ENCODE results near the gene TMEM258. TPM values are rescaled to one million over a fixed set of nuclear protein-coding genes. Genes with fewer than 3 reads are reported as not detected.
A peak's percentile ranks its signal among the peaks of the same experiment; 100 is the strongest.

TMEM258 gene
- total and polyA plus RNA-seq, 9 of the 15 experiments (the other 6 are each of a cell fraction or from before 2014, with no cell fraction given) = 97.2 to 856 (median 231) TPM

DNA sequence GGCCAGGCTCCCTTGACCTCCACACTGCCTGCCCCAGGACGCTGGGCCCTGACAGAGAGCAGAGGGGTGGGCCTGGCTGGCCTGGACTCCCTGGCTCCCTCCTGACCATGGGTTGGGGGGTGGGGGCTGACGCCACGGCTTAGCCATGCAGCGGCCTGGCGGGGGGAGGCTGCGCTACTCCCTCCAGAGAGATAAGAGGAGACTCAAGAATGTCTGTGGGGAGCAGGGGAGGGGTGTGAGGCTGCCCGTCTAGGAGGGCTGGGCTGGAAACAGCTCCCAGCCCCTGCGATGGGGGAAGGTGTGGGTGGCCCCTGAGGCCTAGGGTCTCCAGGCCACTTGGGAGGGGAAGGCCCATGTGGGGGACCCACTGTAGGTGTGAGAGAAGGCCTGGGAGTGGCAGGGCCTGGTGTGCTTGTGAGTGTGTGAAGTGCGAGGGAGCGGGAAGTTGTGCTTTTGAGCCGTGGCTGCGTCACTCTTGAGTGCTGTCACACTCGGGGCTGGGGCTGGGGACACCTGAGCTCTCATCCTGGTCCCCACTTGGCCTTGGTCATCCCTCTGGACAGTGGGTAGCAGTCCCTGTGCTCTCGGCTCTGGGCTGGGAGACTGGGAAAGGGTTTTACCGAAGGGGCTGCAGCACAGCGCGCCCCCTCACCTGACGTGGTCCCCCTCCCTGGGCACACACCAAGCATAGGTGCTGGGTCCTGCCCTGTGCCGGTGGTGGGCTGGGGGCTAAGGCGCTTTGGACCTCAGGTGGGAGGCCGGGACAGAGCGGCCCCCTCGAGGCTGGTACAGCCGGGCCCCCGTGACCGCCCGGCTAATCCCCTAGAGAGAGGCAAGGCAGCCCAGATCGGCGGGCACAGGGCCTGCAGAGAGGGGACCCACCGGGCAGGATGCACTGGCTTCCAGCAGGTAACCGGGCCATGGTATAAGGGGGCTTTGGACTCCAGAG is 37.6 kb downstream of the TMEM258 start (continued):
- TF ChIP-seq GATAD2A (IDR thresholded peaks at IDR 0.05) (0 out of 2 replicates have a peak, but pooled peaks have one; percentile 55), ZNF780A (CRISPR knock-in tag; IDR thresholded peaks at IDR 0.05) (no peak), ZNF740 (CRISPR knock-in tag; IDR thresholded peaks at IDR 0.05) (no peak), ZNF740 (tag; IDR thresholded peaks at IDR 0.05) (0 out of 4 replicates have a peak, but pooled peaks of 1 of the 2 experiments have one; percentile 25), FOXK2 (conservative IDR thresholded peaks at IDR 0.05 in 1 of 2, IDR thresholded peaks at IDR 0.05 in 1 of 2; ENCODE audit: low read depth in 2 of 2) (no peak), L3MBTL2 (IDR thresholded peaks at IDR 0.05) (peak; percentile 80), KDM2B (CRISPR knock-in tag; IDR thresholded peaks at IDR 0.05) (no peak), ZBTB33 (CRISPR knock-in tag; IDR thresholded peaks at IDR 0.05) (no peak), GATA2 (CRISPR knock-in tag; IDR thresholded peaks at IDR 0.05) (peak; percentile 53; the same call in 1 of the 2 replicates), CREB1 (IDR thresholded peaks at IDR 0.05) (peak; percentile 38; the same call in 1 of the 2 replicates), CREB1 (CRISPR knock-in tag; IDR thresholded peaks at IDR 0.05) (no peak), ATF3 (IDR thresholded peaks at IDR 0.05) (peak; percentile 68; the same call in 1 of the 2 replicates), ATF3 (CRISPR knock-in tag; conservative IDR thresholded peaks at IDR 0.05) (no peak)

Data from K562 (cell line).